Caco-2 (cell line): ENCODE data around the gene NPSR1. TPM values are rescaled to one million over a fixed set of nuclear protein-coding genes. Genes with fewer than 3 reads are reported as not detected.
"Not testable (repeated sequence)": the region's sequence is repeated elsewhere in the genome, so short reads cannot be mapped to it uniquely, and the experiment has no call there.

Source experiments
- BruUV-seq: library from RNA; stranded (reverse); fragments of 400-500 nt; replicated peaks from 2 replicates; lab custom pipeline; 2021; lab: Mats Ljungman, UMichigan
- CTCF ChIA-PET: fragments of 300-600 bp; sonication (Branson Sonifier 250); formaldehyde crosslinking; loops from one replicate; lab custom pipeline; 2022; ENCODE audit warnings: antibody characterized with exemption; lab: Charles Lee
- POLR2A ChIA-PET: fragments of 300-600 bp; sonication (Branson Sonifier 250); formaldehyde crosslinking; loops from one replicate; lab custom pipeline; 2022; ENCODE audit warnings: antibody characterized with exemption; lab: Charles Lee
- DNase-seq, 2 experiments: peaks; one replicate each; pipeline versions ENCODE4 v3.0.0 to v3.0.0-alpha.2; 2020 to 2022
- H3K27me3 ChIP-seq: replicated peaks from 2 replicates; pipeline ENCODE4 v1.6.0; 2011; ENCODE audit warnings: low read length; ENCODE audit not compliant: control insufficient read depth, insufficient read depth
- H3K36me3 ChIP-seq: 2 replicates; pipeline ENCODE4 v1.5.1; 2011; ENCODE audit warnings: low read length; ENCODE audit not compliant: control insufficient read depth, insufficient read depth
- H3K4me1 ChIP-seq: fragments of 250-450 bp; sonication (Bioruptor Pico); 2 replicates; pipeline ENCODE4 v1.5.1; 2020; ENCODE audit warnings: mild to moderate bottlenecking
- H3K4me3 ChIP-seq: 2 replicates; pipeline ENCODE4 v1.5.1; 2011; ENCODE audit warnings: low read depth, mild to moderate bottlenecking, control low read depth, low read length
- H3K9me3 ChIP-seq: fragments of 250-450 bp; sonication (Bioruptor Pico); 2 replicates; pipeline ENCODE4 v1.5.1; 2020; ENCODE audit warnings: mild to moderate bottlenecking, moderate library complexity
- H3K27ac Mint-ChIP-seq: one replicate; pipeline ENCODE4 v1.8.0; 2022; ENCODE audit warnings: mixed read lengths; ENCODE audit not compliant: unreplicated experiment
- H3K27me3 Mint-ChIP-seq: one replicate; pipeline ENCODE4 v1.8.0; 2022; ENCODE audit warnings: mixed read lengths; ENCODE audit not compliant: insufficient read depth, unreplicated experiment
- H3K36me3 Mint-ChIP-seq: one replicate; pipeline ENCODE4 v1.8.0; 2022; ENCODE audit warnings: mild to moderate bottlenecking, mixed read lengths; ENCODE audit not compliant: insufficient read depth, unreplicated experiment
- H3K4me1 Mint-ChIP-seq: one replicate; pipeline ENCODE4 v1.8.0; 2022; ENCODE audit warnings: low read depth, mixed read lengths; ENCODE audit not compliant: unreplicated experiment
- H3K4me3 Mint-ChIP-seq: one replicate; pipeline ENCODE4 v1.8.0; 2022; ENCODE audit warnings: mild to moderate bottlenecking, moderate library complexity, mixed read lengths; ENCODE audit not compliant: unreplicated experiment
- H3K9me3 Mint-ChIP-seq: one replicate; pipeline ENCODE4 v1.8.0; 2022; ENCODE audit warnings: mixed read lengths; ENCODE audit not compliant: unreplicated experiment
- intact Hi-C: fragments of 100-400 bp; cut with micrococcal nuclease; formaldehyde crosslinking; loops from one replicate; pipeline ENCODE4 v1.10.0; 2022; ENCODE audit not compliant: unreplicated experiment
- total RNA-seq: library from RNA; stranded (reverse); gene quantifications from 2 replicates; pipeline ENCODE4 v1.2.3, GENCODE V29; 2022
- TF ChIP-seq, protein P1 (sequence below), 2 experiments: fragments of 200-600 bp in 1 of 2; IDR thresholded peaks; 1 replicate in 1 of 2; 2 replicates in 1 of 2; pipeline versions ENCODE4 v1.5.1 to v1.8.0; 2011 to 2022; ENCODE audit warnings: antibody characterized with exemption in 1 of 2, control low read depth in 1 of 2, inconsistent platforms in 1 of 2, low read depth in 1 of 2, low read length in 1 of 2, mild to moderate bottlenecking in 1 of 2, moderate library complexity in 1 of 2; ENCODE audit not compliant: insufficient read depth in 1 of 2, severe bottlenecking in 1 of 2, unreplicated experiment in 1 of 2

NPSR1 gene
- total RNA-seq, 1 experiment from 2014 or later: not detected

DNA sequence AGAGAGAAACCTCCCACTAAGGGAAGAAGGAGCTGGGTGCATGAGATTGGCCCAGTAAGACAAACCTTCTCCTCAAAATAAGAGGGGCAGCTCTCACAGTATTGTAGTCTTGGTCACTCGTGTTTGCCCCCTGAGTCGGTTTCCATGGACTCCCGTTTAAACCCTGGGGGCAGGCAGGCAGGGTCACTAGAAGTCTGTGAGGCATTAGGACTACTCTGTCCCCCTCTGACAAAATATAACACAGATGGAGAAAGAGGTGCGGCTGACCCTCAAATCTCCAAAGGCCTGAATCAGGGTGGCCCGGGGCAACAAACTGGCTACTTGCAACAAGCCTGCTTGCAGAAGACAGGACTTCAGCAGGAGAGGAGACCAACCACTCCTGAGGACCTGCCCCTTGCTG lies 210.6 kb downstream of the NPSR1 start:
- H3K27me3 Mint-ChIP-seq, BruUV-seq, CTCF ChIA-PET, H3K36me3 ChIP-seq, DNase-seq, H3K4me3 ChIP-seq, H3K9me3 Mint-ChIP-seq, H3K27ac Mint-ChIP-seq, H3K9me3 ChIP-seq, POLR2A ChIA-PET, H3K4me3 Mint-ChIP-seq, H3K27me3 ChIP-seq, H3K4me1 Mint-ChIP-seq, intact Hi-C loops, H3K36me3 Mint-ChIP-seq, H3K4me1 ChIP-seq: not testable (repeated sequence)

DNA sequence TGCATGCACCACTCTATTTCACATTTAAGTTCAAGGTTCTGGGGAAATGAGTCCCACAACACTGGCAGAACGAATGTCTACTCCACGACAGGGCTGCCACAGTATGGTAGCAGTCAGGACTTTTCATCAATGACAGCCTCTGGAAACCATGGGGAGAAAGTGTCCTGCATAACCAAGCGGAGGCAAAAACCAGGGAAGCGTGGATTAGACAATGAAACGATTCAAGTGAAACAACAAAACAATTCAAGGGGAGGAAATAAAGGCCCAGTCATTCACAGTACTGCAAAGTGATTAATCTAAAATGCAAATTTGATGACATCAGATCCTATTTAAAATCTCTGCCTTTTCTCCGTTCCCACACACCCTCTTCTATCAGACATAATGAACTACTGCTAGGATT lies 211.0 kb downstream of the NPSR1 start:
- intact Hi-C loops: no loop called here
- ChIA-PET CTCF (no interaction called here), POLR2A (no interaction called here)
- Mint-ChIP-seq H3K27me3 (peaks cover 2% of the 10 kb centered on the region), H3K4me1 (no peaks in the 10 kb centered on the region), H3K4me3 (no peak overlapping the region), H3K27ac (no peak overlapping the region), H3K36me3 (no peaks in the 10 kb centered on the region), H3K9me3 (no peaks in the 10 kb centered on the region)
- Histone ChIP-seq H3K27me3 (no peaks in the 10 kb centered on the region; the same call in 1 of the 2 replicates), H3K9me3 (no peaks in the 10 kb centered on the region), H3K4me3 (no peak overlapping the region), H3K4me1 (no peaks in the 10 kb centered on the region), H3K36me3 (no peaks in the 10 kb centered on the region)
- BruUV-seq: no TSS peak
- TF ChIP-seq, protein P1, sequence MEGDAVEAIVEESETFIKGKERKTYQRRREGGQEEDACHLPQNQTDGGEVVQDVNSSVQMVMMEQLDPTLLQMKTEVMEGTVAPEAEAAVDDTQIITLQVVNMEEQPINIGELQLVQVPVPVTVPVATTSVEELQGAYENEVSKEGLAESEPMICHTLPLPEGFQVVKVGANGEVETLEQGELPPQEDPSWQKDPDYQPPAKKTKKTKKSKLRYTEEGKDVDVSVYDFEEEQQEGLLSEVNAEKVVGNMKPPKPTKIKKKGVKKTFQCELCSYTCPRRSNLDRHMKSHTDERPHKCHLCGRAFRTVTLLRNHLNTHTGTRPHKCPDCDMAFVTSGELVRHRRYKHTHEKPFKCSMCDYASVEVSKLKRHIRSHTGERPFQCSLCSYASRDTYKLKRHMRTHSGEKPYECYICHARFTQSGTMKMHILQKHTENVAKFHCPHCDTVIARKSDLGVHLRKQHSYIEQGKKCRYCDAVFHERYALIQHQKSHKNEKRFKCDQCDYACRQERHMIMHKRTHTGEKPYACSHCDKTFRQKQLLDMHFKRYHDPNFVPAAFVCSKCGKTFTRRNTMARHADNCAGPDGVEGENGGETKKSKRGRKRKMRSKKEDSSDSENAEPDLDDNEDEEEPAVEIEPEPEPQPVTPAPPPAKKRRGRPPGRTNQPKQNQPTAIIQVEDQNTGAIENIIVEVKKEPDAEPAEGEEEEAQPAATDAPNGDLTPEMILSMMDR (IDR thresholded peaks at IDR 0.05; ENCODE audit: insufficient read depth in 1 of 2, low read depth in 1 of 2, low read length in 1 of 2, severe bottlenecking in 1 of 2, unreplicated experiment in 1 of 2): no peak
- DNase-seq: no peak

DNA sequence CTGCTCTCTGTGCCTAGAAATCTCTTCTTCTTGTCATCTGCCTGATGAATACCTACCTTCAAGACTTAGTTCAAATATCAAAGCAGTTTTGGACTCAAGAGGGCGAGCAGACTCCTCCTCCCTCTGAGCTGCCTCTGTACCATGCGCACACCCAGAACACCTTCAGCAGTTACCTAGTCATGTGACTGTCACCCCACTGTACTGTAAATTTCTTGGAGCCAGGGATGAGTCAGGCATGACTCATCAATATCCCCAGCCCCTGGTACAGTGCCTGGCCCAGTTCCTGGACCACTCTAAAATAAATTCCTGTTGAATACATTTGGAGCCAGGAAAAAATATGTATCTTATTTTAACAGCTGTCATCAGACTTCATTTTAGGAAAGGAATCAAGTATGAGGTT lies 212.0 kb downstream of the NPSR1 start:
- H3K36me3 ChIP-seq, DNase-seq, BruUV-seq, POLR2A ChIA-PET, H3K27me3 Mint-ChIP-seq, H3K4me3 Mint-ChIP-seq, H3K4me1 Mint-ChIP-seq, H3K27me3 ChIP-seq, H3K36me3 Mint-ChIP-seq, H3K4me3 ChIP-seq, intact Hi-C loops, CTCF ChIA-PET, H3K27ac Mint-ChIP-seq, H3K4me1 ChIP-seq, H3K9me3 Mint-ChIP-seq, H3K9me3 ChIP-seq: not testable (repeated sequence)

DNA sequence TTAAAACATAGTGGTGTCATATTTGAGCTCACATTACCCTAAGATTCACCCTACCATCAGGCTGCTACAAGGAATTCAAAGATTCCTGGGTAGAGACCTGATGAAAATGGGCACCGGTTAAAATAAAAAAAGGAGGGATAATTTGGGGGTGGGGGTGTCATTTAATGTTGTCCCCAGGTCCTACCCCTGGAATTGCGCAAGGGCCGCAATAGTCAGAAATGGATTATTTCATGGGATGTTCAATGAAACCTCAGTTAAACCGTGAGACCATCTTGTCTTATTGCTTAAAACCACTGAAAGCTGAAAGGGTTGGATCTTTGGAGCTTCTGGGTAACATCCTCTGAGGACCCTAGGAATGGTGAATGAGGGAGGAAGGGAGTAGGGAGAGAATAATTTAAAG lies 216.3 kb downstream of the NPSR1 start:
- POLR2A ChIA-PET, BruUV-seq, H3K4me1 ChIP-seq, H3K4me1 Mint-ChIP-seq, H3K27ac Mint-ChIP-seq, H3K27me3 ChIP-seq, H3K9me3 ChIP-seq, H3K9me3 Mint-ChIP-seq, DNase-seq, H3K27me3 Mint-ChIP-seq, intact Hi-C loops, CTCF ChIA-PET, H3K4me3 Mint-ChIP-seq, H3K36me3 Mint-ChIP-seq, H3K4me3 ChIP-seq, H3K36me3 ChIP-seq: not testable (repeated sequence)
